Testis (tissue), 2 donors: ENCODE data around the gene LTBP1.

Experiments
- POLR2A ChIP-seq: fragments of 450-650 bp; IDR thresholded peaks from one replicate; pipeline ENCODE4 v1.6.1; 2017; ENCODE audit warnings: antibody characterized with exemption, mild to moderate bottlenecking, moderate library complexity
- TF ChIP-seq, protein P1 (sequence below), 3 experiments: fragments of 450-650 bp in 2 of 3; fragments of 200-600 bp in 1 of 3; sonication (generic) in 1 of 3; IDR thresholded peaks; one replicate each; pipeline ENCODE4 v1.5.1; 2016 to 2019; ENCODE audit warnings: antibody characterized with exemption in 3 of 3, mild to moderate bottlenecking in 2 of 3, moderate library complexity in 1 of 3

DNA sequence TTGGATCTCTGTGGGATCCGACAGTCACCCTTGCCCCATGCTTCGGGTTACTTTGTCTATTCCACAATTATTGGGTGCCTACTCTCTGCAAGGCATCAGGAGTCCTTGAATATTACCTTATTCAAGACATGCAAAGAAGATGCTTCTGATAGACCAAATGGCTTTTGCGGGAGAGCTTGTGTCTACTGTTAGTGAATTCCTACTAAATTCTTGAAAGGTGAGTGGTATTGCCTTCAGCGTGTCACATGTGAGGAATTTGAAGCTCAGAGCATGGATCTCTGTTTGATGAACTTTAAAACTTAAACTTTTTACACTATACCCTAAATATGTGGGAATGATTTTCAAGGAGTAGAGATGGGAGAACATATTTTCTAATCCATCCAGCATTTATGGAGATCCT lies 184.4 kb downstream of the LTBP1 start:
- TF ChIP-seq, protein P1, sequence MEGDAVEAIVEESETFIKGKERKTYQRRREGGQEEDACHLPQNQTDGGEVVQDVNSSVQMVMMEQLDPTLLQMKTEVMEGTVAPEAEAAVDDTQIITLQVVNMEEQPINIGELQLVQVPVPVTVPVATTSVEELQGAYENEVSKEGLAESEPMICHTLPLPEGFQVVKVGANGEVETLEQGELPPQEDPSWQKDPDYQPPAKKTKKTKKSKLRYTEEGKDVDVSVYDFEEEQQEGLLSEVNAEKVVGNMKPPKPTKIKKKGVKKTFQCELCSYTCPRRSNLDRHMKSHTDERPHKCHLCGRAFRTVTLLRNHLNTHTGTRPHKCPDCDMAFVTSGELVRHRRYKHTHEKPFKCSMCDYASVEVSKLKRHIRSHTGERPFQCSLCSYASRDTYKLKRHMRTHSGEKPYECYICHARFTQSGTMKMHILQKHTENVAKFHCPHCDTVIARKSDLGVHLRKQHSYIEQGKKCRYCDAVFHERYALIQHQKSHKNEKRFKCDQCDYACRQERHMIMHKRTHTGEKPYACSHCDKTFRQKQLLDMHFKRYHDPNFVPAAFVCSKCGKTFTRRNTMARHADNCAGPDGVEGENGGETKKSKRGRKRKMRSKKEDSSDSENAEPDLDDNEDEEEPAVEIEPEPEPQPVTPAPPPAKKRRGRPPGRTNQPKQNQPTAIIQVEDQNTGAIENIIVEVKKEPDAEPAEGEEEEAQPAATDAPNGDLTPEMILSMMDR (IDR thresholded peaks at IDR 0.05): no peak
- TF ChIP-seq POLR2A: no peak
